Chondrocyte (in vitro differentiated cells): ENCODE data around the gene CBLB. TPM values are rescaled to one million over a fixed set of nuclear protein-coding genes. Genes with fewer than 3 reads are reported as not detected.

Source experiments
- DNase-seq: peaks from one replicate; pipeline ENCODE4 v3.0.0; 2021; ENCODE audit warnings: mixed read lengths, low spot score
- H3K27ac Mint-ChIP-seq: one replicate; pipeline ENCODE4 v1.8.0; 2021; ENCODE audit warnings: mild to moderate bottlenecking, moderate library complexity, mixed read lengths; ENCODE audit not compliant: unreplicated experiment
- H3K27me3 Mint-ChIP-seq: 2 replicates; pipeline ENCODE4 v1.8.0; 2021; ENCODE audit warnings: low read depth, mixed read lengths
- H3K36me3 Mint-ChIP-seq: 2 replicates; pipeline ENCODE4 v1.8.0; 2021; ENCODE audit warnings: low read depth, mixed read lengths
- H3K4me1 Mint-ChIP-seq: 2 replicates; pipeline ENCODE4 v1.8.0; 2021; ENCODE audit warnings: low read depth, mild to moderate bottlenecking, mixed read lengths
- H3K4me3 Mint-ChIP-seq: one replicate; pipeline ENCODE4 v1.8.0; 2021; ENCODE audit warnings: mild to moderate bottlenecking, moderate library complexity, mixed read lengths; ENCODE audit not compliant: unreplicated experiment
- H3K9me3 Mint-ChIP-seq: 2 replicates; pipeline ENCODE4 v1.8.0; 2021; ENCODE audit warnings: low read depth, mixed read lengths
- CTCF ChIP-seq: fragments of 200-600 bp; sonication (generic); IDR thresholded peaks from 2 replicates; pipeline ENCODE4 v1.5.0; 2021; ENCODE audit warnings: antibody characterized with exemption, mild to moderate bottlenecking, moderate library complexity
- total RNA-seq: library from RNA; stranded (reverse); gene quantifications from 3 replicates; pipeline ENCODE4 v1.2.1, GENCODE V29; 2021

CBLB gene
- total RNA-seq, 1 donor from 2014 or later = 25.0 TPM

GRCh38 chr3:105853801-105854432 lies 14.9 kb downstream of the CBLB start:
- Mint-ChIP-seq H3K9me3 (no peaks in the 10 kb centered on the region), H3K4me1 (no peaks in the 10 kb centered on the region), H3K27ac (no peak overlapping the region), H3K4me3 (no peak overlapping the region), H3K36me3 (peaks cover 13% of the 10 kb centered on the region), H3K27me3 (no peaks in the 10 kb centered on the region)
- no peak for TF ChIP-seq CTCF
- no peak for DNase-seq

GRCh38 chr3:105851582-105851981 lies 17.2 kb downstream of the CBLB start:
- Mint-ChIP-seq H3K36me3 (peaks cover 14% of the 10 kb centered on the region), H3K9me3 (no peaks in the 10 kb centered on the region), H3K27ac (no peak overlapping the region), H3K4me3 (no peak overlapping the region), H3K27me3 (no peaks in the 10 kb centered on the region), H3K4me1 (peaks cover 11% of the 10 kb centered on the region)
- no peak for DNase-seq
- TF ChIP-seq CTCF = no peak

- Mint-ChIP-seq H3K9me3 (no peaks in the 10 kb centered on the region), H3K36me3 (peaks cover 14% of the 10 kb centered on the region), H3K4me3 (no peak overlapping the region), H3K27me3 (no peaks in the 10 kb centered on the region), H3K27ac (no peak overlapping the region), H3K4me1 (peaks cover 14% of the 10 kb centered on the region)
- TF ChIP-seq CTCF = no peak
- no peak for DNase-seq
Observed at GRCh38 chr3:105851176-105851575, 17.6 kb downstream of the CBLB start.

- no peak for TF ChIP-seq CTCF
- Mint-ChIP-seq H3K36me3 (peaks cover 14% of the 10 kb centered on the region), H3K27me3 (no peaks in the 10 kb centered on the region), H3K4me1 (peaks cover 15% of the 10 kb centered on the region), H3K27ac (no peak overlapping the region), H3K4me3 (no peak overlapping the region), H3K9me3 (no peaks in the 10 kb centered on the region)
- no peak for DNase-seq
Observed at GRCh38 chr3:105850593-105850992, 18.2 kb downstream of the CBLB start.

GRCh38 chr3:105848821-105849220 lies 20.0 kb downstream of the CBLB start:
- Mint-ChIP-seq H3K9me3 (no peaks in the 10 kb centered on the region), H3K27me3 (no peaks in the 10 kb centered on the region), H3K36me3 (peaks cover 11% of the 10 kb centered on the region), H3K4me1 (peaks cover 16% of the 10 kb centered on the region), H3K4me3 (no peak overlapping the region), H3K27ac (no peak overlapping the region)
- DNase-seq = no peak
- no peak for TF ChIP-seq CTCF
